ENCODE data around the gene PDE4D.
A peak's percentile ranks its signal among the peaks of the same experiment; 100 is the strongest.

The PDE4D gene

GRCh38 chr5:59366784-59367183 lies 526.7 kb downstream of the PDE4D start:
- no peak for DNase-seq (ENCODE audit: low spot score)

- DNase-seq (ENCODE audit: low spot score): no peak
Observed at GRCh38 chr5:59362438-59362837, 531.1 kb downstream of the PDE4D start.

DNA sequence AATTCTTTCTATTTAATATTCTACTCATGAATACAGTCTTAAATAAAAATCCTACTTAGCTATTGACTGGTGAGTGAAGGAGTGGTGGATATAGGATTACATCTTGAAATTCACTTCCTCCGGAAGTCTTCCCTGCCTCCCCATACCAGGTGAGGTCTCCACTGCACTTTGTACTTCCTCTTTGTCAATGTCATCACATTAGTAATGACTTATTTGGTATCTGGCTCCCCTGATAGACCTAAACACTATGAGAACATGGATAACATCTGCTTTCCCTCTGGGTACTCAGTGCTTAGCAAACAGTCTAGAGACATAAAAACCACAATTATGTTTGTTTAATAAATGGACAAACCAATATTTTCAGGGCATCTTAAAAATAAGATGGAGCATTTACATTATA lies 532.1 kb downstream of the PDE4D start:
- DNase-seq (ENCODE audit: low spot score): no peak

DNA sequence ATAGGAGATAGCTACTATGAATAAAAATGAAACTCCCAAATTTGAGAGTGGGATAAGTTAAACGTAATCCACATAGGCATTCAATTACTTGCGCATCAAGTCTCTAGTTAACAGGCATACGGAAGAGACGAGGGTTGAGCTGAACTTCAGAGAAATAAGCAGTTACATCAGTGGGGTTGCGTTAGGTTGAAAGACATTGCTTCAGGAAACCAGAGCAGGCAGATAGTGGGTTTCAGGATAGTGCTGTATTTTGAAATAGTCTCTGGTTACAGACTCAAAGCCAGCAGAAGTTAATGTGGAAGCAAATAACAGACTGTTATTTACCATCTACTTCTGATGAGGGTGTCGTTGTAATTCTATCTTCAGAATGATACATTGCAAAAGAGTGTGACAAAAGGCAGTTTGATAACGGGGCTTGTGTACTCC lies 533.4 kb downstream of the PDE4D start:
- DNase-seq (ENCODE audit: low spot score): no peak

- no peak for DNase-seq (ENCODE audit: low spot score)
Observed at GRCh38 chr5:59358005-59358861, 535.3 kb downstream of the PDE4D start.

- no peak for DNase-seq (ENCODE audit: low spot score)
Observed at GRCh38 chr5:59357381-59357977, 536.0 kb downstream of the PDE4D start.

DNA sequence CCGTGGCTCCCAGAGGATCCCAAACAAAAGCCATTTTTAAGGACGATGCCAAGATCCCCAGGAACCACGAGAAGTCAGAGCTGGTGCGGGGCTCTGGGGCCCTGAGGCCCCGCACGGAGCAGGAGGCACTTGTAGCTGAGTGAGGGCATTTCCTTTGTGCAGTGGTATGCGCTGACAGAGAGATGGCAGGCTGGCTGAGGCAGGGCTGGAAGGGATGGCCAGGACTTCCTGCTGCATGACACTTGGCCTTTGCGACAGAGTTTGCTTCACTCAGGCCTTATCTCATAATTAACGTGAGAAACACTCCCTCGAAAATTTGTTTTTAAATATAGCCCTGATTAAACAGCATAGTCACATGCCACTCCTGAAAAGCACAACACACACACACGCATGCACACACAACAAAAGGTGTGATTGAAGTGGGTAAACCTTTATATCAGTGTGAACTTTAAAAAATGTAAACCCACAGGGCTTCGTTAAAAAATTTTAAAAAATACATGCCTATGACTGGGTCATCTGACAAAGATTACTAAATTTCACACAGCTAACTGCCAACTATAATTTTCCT lies 536.6 kb downstream of the PDE4D start:
- DNase-seq (ENCODE audit: low spot score): no peak

DNA sequence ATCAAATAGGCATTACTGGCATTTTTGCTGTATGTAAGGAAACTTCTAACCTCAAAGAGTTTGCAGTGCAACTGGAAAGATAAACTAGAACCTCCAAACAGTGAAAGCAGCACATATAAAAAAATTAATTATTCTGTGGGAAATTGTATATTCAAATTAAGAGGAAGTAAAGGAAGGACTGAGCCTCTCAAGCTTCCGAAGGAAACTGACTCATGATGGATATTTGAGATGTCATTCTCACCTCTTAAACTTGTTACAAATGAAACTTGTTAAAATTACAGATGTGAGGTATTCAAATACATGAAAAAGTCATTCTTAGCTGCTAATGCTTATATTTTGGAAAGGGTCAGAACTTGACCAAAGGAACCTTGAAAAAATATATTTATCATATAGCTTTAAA lies 538.7 kb downstream of the PDE4D start:
- DNase-seq (ENCODE audit: low spot score): no peak

DNA sequence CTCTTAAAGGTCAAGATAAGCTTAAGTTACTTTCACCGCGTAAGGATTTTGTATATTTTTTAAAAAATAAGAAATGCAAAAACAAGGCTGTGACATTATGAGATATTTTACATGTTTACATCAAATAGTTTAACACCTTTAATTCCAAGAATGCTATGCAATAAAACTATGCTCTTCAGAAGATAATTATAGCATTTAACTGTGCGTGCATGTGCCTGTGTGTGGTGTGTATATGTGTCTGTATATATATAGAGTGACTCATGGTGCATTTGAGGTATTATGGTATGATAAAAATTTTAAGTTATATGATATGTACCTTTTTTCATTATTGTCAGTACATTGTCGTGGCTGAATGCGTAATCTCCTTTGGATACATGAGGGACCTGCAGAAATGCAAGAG lies 539.3 kb downstream of the PDE4D start:
- DNase-seq (ENCODE audit: low spot score): no peak

- peak; percentile 77 for DNase-seq (ENCODE audit: low spot score)
Observed at GRCh38 chr5:59351076-59351794, 542.3 kb downstream of the PDE4D start.

GRCh38 chr5:59348189-59348588 lies 545.3 kb downstream of the PDE4D start:
- no peak for DNase-seq (ENCODE audit: low spot score)

DNA sequence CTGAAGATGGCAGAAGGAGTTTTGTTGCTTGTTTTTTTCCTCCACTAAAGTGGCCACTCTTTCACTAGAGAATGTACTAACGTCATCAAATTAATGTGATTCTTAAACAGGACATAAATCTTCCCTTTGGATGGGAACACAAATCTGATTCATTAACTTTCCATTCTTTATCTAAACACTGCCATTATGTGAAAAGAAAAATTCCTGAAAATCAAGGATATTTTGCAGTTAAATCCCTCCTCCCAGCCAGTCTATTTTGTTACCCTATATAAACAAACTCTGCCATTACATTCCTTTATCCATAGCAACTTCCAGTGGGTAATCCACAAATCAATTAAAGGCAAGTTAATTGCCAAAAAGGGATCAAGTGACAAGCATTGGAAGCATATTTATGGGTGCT lies 546.5 kb downstream of the PDE4D start:
- DNase-seq (ENCODE audit: low spot score): no peak

GRCh38 chr5:59346514-59346913 lies 547.0 kb downstream of the PDE4D start:
- peak; percentile 81 for DNase-seq (ENCODE audit: low spot score)

- DNase-seq (ENCODE audit: low spot score): no peak
Observed at GRCh38 chr5:59342181-59342580, 551.3 kb downstream of the PDE4D start.

DNA sequence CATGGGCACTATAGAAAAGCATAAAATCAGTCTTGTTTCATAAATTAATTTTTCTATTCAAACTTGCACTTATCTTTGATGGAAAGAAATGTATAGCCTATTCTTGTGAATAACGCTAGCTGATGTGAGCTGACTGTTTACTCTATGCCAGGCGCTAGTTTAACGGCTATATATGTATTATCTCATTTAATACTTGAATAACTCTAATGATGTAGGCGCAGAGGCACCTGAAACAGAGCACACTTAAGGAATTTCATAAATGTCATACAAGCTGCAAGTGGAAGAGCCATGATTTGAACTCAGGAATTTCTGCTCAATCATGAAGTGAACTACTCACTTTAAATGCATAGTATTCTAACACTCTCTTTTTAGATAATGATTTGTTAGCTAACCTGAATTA lies 551.8 kb downstream of the PDE4D start:
- DNase-seq (ENCODE audit: low spot score): no peak

DNA sequence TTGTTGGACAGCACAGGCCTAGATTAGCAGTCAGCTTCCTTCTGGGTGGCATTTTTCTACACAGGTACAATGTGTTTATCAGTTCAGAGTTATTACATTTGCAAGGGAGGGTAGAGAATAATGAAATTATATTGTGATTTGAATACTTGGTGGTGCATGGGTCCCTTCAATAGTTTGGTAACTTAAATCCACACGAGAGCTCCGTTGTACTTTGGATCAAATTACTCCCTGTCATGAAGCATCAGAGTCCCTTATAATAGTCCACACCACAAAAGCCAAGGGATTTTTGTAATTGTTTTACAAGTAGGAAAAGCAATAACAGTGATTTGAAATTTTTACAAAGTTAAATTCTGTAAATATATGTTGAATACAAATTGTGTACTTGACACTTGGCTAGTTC lies 552.4 kb downstream of the PDE4D start:
- DNase-seq (ENCODE audit: low spot score): no peak

- no peak for DNase-seq (ENCODE audit: low spot score)
Observed at GRCh38 chr5:59340637-59341036, 552.9 kb downstream of the PDE4D start.

GRCh38 chr5:59337240-59337639 lies 556.3 kb downstream of the PDE4D start:
- no peak for DNase-seq (ENCODE audit: low spot score)

DNA sequence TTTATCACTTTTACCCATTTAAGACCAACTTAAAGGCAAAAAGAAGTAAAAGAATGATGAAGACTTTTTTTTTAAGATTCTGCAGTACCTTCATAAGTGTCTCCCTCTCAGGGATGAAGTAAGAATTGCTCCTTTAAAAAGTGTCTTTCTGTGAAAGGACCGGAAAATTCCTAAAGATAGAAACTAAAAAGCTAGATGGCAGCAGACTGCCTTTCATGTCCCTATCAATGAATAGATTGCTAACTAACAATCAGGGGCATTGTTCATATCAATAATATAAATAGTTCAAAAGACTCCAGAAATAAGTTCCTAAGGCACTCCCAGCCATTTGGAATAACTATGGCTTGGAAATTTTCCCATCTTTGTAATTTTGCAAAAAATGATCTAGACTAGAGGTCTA lies 558.0 kb downstream of the PDE4D start:
- no peak for DNase-seq (ENCODE audit: low spot score)

DNA sequence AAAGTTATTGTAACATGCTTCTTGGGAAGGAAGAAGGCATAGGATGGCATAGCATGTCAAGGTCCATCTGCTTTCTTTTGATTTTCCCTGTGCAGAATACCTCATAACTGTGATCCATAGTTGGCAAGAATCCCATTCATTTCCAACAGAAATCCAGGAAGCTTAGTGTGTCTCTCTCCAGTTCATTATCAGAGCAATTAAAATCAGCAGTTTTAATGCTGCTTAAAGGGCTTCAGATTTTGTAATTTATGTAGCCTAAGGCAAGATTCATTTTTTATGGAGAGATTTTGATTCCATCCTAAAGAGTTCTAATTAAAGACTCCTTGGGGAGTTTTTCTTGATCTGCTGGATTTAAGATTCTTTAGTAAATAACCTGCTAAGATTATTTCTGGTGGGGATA lies 560.1 kb downstream of the PDE4D start:
- no peak for DNase-seq (ENCODE audit: low spot score)

DNA sequence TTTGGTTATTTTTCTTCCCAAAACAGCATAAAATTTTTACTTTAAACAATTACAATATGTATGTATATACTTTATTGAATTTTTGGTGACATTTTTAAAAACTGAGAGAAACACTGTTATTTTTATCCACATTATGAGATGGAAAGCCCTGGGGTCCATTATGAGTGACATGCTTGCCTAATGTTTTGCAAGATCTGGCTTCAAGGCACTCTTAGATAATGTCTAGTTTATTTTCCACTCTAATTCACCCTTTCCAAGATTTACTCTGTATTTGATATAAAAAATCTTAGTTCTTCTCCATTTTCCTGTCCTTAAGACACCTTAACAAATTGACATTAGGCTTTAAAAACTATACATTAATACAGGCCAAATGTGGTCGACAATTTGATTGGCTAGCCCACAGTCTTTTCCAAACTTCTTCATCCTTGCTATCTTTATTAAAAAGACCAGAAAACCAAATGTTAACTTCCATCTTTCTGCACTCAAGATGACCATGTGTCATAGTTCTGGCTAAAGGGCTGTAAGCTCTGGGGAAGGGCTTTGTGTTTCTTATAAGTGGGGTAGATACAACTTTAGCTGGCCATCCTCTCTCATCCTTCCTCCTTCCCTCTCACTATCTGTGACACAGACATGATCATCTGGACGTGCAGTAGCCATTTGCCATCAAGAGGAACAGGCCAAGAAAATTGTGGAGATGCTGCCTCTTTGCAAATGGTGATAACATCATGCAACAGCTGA lies 561.1 kb downstream of the PDE4D start:
- no peak for DNase-seq (ENCODE audit: low spot score)

DNA sequence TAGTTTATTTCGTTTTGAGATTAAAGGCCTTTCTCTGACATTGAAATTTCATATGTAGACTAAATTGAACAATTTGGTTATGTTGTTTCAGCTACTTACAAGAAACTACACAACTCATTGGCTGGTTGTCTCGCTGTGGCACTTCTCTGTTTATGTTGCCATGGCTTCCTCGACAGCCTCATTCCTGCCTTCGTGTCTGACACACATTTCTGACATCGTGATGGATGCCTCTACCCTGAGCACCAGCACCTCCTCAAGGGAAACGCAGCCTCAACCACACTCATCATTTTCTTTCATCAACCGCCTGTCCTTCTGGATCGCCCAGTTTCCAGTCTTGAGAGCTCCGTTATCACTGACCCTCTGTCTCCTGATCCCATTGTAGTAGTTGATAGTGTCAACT lies 562.8 kb downstream of the PDE4D start:
- DNase-seq (ENCODE audit: low spot score): no peak

Measured in globus pallidus (tissue), 1 donor.